Stimulated activated CD4-positive, alpha-beta T cell treated with anti-CD3 and anti-CD28 coated beads, Interleukin-4, amount 100 ng/mL, for 1 hour (primary cell): Measurements from ENCODE around the gene RPS6KA2.
"Not testable (repeated sequence)": the region's sequence is repeated elsewhere in the genome, so short reads cannot be mapped to it uniquely, and the experiment has no call there.

Experiments
- DNase-seq: peaks from one replicate; pipeline ENCODE4 v3.0.0-alpha.2; 2020

The RPS6KA2 gene

GRCh38 chr6:166588691-166589336, 38.2 kb downstream of the RPS6KA2 start:
- no peak for DNase-seq

DNA sequence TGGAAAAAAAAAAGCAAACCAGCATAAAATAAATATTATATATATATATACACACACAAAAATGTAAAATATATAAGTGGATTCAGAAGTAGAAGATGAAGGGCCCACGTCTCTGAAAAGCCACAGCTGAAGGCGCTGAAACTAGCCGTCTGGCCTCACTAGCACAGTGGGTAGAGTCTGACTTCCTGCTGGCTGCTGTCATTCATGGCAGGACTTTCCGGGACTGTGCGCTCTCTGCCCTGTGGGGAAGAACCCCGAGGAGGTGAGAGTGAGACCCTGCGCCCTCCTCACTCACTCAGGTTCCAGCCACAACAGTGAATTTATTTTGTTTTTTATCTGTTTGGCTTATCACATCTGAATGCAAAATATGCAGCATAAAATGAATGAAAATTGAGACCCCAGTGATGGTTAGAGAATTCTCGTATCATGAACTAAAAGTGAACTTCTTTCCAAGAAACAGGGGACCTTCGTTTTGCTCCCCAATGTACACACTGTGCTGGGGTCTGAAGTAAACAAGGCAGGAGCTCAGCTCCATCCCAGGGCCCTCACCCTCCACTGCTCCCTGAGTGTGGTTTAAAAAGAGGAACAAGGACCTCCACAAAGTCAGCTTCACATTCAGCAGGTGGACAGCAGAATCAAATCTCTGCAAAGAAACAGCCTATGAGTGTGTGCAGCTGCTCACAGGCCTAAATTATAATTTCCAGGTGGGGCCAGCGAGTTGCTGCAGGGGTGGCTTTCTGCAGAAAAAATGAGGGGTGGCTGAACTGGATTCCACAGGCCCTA, 39.2 kb downstream of the RPS6KA2 start:
- DNase-seq = no peak

GRCh38 chr6:166586424-166587156, 40.5 kb downstream of the RPS6KA2 start, which contains the start of gene RAMACL:
Gene RAMACL (minus strand): TSS chr6:166586678. CDS start chr6:166586477, 201 bp downstream.
- DNase-seq = peak; percentile 34

GRCh38 chr6:166584853-166585429, 42.1 kb downstream of the RPS6KA2 start:
- no peak for DNase-seq

DNA sequence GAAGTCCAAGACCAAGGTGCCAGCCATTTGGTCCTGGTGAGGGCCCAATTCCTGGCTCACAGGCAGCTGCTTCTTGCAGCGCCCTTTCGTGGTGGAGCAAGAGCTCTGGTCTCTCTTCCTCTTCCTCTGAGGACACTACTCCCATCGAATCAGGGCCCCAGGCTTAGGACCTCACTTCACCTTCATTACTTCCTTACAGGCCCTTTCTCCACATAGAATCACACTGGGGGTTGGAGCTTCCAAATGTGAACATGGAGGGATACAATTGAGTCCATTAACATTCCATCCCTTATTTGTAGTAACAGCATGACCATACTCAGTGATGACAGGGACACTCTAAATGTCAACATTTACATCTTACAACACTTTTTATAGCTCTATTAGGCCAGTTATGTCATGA, 42.9 kb downstream of the RPS6KA2 start:
- no peak for DNase-seq

DNA sequence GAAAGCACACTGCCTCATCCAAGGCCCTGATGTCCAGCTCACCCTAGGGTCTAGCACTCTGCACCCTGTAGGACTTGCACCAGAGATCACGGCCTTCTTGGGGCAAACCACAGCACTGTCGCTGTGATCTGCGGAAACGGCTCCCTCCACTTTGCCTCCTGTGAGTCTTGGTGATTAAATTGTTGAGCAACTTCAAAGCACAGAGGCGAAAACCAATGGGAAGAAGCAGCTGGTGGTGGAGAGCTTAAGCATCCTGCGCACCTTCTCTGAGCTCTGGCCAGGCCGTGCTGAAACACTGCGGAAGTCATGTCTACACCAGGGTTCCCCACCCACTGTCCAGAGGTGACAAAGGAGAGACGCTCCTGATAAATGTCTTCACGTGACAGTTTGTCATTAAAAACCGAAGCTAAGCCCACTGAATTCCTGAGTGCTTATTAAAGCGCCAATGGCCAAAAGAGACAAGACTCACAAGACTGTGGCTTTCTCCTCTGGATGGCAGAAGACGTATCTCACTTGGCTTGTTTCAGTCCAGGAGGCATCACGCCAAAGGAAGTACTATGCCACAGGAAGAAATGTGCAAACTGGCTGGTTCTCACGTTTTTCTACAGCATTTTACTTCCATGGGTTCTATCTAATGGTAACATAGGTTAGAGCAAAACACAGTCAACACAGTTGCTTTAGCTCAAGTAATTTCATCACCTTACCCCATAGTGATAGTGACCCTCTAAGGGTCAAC, 43.7 kb downstream of the RPS6KA2 start:
- no peak for DNase-seq

DNA sequence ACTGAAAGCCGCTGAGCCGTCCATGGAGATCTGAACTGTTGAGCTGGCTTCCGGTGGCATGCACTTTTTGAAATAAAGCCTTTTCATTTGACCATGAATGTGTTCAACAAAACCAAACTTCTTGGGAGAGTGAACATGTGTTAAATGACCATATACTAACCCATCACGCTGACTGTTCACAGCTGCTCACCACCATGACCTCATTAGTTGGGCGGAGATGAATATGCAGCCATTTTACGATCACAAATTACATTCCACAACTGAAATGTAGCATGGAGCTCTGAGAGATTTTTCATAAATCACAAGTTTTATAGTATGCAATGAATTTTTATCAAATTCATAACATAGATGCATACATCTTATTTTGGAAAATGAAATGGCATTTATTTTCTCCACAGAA, 44.8 kb downstream of the RPS6KA2 start:
- DNase-seq = no peak

DNA sequence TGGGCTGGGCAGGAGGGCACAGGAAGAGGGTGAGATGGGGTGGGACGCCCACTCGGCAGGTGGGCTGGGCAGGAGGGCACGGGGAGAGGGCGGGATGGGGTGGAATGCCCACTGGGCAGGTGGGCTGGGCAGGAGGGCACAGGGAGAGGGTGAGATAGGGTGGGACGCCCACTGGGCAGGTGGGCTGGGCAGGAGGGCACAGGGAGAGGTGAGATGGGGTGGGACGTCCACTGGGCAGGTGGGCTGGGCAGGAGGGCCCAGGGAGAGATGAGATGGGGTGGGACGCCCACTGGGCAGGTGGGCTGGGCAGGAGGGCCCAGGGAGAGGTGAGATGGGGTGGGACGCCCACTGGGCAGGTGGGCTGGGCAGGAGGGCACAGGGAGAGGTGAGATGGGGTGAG, 45.2 kb downstream of the RPS6KA2 start:
- not testable (repeated sequence) for DNase-seq

GRCh38 chr6:166581091-166581511, 46.0 kb downstream of the RPS6KA2 start:
- DNase-seq = no peak

DNA sequence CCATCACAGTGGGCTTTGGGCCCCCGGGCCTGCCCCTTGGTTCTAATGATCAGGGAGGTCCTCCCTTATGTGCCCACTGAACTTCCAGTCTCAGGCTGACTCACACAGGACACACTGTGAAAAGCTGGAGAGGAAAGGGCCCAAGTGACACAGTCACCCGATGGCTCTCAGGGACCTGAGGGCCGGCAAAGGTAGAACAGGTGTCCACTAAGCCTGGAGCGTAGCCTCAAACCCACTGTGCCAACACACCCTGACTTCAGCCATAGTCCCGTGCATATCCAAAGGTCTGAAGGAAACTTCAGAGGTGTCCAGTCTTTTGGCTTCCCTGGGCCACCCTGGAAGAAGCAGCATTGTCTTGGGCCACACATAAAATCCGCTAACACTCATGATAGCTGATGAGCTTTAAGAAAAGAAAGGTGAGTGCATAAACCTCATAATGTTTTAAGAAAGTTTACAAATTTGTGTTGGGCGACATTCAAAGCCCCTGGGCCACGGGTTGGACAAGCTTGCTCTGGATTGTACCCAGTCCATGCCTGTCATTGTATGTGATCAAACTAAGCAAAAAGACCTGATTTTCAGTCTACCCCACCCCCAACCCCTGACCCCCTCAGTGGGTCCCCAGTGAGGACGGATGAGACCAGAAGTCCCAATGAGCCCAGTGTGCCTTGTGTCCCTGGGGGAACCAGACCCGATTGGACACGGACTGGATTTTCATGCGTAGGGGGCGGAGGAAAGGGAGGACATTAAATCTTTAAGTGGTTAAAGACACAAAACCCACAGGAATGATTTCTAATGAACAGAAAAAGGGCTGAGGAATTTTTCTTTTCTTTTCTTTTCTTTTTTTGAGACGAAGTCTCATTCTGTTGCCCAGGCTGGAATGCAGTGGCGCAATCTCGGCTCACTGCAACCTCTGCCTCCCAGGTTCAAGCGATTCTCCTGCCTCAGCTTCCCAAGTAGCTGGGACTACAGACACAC, 46.7 kb downstream of the RPS6KA2 start:
- no peak for DNase-seq

GRCh38 chr6:166579237-166579850, 47.7 kb downstream of the RPS6KA2 start:
- no peak for DNase-seq

DNA sequence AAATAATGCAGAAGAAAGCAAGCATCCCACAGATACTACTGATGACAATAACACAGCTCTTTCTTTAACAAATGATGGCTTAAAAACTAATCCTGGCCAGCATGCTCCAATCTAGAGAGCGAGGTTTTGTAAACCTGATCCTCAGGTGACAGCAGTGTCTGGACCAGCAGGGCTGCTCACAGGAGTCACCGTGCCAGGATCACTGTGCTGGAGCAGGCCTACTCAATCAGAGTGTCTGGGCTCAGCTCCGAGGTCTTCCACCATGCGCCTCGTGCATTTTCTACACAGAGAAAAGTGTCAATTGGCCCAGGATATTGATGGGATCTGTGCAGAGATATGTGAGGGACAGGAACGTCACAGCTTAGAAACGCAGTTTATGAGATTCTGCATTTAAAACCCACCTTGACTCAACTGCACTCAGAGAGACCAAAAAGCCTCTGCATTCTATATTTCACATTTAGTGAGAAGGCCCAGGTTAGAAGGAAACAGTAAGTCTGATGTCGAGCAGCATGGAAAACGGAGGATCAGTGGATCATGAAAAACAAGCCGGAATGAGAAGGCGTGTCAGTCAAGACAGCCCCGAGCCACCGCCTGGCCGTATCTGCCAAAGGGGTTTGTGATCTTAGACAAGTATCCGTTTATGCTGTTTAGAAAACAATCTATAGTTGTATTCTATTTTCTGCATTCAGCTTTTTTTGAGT, 48.4 kb downstream of the RPS6KA2 start:
- no peak for DNase-seq

DNA sequence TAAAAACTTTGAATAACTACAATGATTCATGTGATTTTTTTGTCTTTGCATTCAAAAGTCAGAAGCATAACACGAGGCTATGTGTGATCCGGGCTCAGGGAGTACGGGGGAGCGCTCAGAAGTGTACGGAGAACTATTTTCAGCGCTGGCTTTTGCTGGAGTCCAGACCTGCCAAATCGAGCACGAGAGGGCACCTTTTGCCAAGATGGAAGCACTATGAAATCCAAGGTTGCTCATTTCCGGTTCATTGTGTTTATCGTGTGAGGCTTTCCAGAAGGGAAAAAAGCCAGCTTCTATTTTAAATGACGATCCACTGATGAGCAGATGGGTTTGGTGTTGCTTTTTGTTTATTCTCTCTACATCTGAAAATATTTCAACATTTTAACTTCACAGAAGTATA, 51.8 kb downstream of the RPS6KA2 start:
- no peak for DNase-seq

DNA sequence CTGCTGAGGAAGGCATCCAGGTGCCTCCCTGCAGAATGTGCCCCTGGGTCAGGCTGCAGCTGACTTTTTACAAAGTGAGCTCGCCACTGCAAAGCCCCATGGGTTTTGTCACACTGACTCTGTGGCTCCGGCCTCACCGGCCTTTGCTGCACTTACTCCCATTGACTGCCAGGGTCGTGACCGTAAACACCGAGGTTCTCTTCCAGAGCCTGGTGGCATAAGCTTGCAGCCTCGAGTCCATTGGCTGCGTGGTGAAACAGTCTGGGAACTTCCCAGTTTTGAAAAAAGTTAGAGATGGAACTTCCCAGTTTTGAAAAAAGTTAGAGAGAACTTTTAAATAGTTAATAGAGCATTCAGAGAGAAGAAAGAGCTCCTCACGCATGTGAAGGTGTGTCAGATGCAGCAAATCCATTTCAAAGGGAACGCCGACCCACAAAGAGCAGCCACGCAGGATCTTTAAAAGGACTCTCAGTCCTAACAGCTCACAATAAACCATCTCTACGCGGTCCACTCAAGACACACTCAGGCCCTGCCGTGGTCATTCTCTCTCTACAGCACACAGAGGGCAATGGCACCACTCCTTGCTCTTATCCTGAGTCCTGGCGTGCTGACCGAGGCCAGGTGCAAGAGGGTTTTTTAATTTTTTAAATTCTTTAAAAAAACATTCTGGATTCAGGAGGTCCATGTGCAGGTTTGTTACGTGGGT, 53.4 kb downstream of the RPS6KA2 start:
- no peak for DNase-seq

- DNase-seq = no peak
These were observed 54.4 kb downstream of the RPS6KA2 start for GRCh38 chr6:166572370-166573261.

DNA sequence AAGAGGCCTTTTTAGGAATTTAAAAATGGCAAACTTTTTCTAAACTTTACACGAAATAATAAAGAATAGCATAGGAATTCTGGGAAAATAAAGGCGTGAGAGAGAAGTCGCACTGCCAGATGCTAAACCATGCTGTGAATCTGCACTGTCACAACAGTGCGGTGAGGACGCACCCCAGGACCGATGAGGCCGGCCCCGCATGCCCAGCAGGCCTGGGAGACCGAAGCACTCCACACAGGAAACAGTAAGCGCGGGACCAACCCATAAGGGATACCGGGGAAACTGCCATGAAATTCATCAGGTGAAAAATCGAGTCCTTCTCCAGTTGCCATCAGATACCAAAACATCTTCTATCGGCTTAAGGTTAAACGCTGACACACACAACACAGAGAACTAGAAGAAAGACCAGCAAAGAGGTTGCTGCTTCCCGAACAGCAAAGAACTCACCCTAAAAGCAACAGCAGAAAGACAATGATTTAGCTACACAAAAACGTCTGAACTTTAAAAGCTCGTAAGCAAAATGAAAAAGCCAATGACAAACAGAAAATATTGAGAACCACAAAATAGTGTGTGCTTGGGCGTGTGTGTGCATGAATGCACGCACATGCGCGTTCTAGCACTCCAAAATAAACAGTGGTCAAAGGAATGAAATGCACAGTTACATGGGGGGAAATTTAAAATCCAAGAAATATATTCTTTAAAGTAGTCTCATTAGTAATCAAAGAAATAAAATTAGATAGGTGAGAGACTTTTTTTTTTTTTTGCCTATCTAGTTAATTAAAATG, 55.9 kb downstream of the RPS6KA2 start:
- no peak for DNase-seq

- no peak for DNase-seq
These were observed 57.8 kb downstream of the RPS6KA2 start for GRCh38 chr6:166569206-166569605.

GRCh38 chr6:166567813-166568212, 59.2 kb downstream of the RPS6KA2 start:
- DNase-seq = no peak
